GM21825 (cell line): ENCODE measurements around the gene TNMD.
"Not testable (repeated sequence)": the region's sequence is repeated elsewhere in the genome, so short reads cannot be mapped to it uniquely, and the experiment has no call there.

ENCODE experiments used
- ATAC-seq: cut with Tn5 transposase; IDR thresholded peaks from one replicate; pipeline ENCODE4 v1.9.1; 2021; ENCODE audit warnings: mild to moderate bottlenecking, moderate library complexity; ENCODE audit not compliant: unreplicated experiment

The TNMD gene

DNA sequence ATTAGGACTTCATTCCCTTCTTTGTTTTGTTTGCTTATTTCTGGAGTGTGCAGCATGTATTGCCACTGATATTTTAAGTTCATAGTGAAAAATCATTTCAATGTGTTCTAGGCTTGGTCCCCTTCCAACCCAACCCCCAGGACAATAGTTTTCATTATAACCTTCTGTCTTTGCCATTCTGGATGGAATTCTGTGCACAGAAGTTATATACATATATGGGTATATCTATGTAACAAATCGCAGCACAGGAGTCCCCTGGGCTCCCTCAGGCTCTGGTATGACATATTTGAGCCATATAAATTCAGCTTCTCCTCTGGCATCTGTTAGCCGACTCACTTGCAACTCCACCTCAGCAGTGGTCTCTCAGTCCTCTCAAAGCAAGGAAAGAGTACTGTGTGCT is at the start of gene TNMD:
Gene TNMD, plus strand, starts transcription at position 326 of the 400 bp plus-strand sequence. CDS start 83 bp downstream, outside the sequence.
- ATAC-seq: no peak

DNA sequence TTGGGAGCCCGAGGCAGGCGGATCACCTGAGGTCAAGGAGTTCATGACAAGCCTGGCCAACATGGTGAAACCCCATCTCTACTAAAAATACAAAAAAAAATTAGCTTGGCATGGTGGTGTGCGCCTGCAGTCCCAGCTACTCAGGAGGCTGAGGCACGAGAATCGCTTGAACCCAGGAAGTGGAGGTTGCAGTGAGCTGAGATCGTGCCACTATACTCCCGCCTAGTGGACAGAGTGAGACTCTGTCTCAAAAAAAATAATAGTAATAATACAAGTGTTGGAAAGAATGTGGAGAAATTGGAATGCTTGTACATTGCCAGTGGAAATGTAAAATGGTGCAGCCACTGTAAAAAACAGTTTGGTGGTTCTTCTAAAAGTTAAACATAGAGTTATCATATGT is 19.2 kb upstream of the TNMD start:
- not testable (repeated sequence) for ATAC-seq

DNA sequence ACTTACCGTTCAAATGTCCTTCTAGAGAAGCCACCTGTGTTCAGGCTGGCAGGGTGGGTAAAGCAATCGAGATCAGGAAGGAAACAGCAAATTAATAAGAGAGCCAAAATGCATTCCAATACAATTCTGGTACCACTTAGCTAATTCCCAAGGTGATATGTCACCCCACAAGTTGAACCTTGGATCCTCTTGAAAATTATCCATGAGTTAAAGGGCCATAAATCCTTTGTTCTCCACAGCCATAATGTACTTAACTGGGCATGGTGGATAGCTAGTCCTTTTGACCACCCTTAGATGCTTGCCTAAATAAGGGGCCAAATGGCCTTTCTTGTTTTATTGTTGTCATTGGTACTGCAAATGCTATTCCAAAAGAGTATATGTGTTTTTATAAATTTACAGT is 2.0 kb downstream of the TNMD start:
- no peak for ATAC-seq

DNA sequence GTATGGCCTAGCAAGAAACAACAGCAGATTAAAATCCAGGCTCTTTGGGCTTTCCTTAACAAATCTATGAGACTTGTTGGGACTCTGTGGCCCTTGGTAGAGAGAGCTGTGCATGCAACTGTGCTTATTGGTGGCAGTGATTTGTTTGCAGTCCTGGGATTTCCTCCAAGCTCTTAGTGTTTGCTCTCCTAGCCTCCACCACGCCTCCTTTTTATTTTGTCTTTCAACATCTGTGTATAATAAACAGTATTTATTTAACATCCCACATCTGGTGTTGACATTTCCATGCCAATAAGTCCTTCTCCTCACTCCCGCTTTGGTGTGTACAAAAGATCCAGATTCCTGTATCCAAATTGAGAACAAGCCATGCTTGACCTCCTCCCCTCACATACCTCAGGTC is 3.1 kb downstream of the TNMD start:
- ATAC-seq: no peak

DNA sequence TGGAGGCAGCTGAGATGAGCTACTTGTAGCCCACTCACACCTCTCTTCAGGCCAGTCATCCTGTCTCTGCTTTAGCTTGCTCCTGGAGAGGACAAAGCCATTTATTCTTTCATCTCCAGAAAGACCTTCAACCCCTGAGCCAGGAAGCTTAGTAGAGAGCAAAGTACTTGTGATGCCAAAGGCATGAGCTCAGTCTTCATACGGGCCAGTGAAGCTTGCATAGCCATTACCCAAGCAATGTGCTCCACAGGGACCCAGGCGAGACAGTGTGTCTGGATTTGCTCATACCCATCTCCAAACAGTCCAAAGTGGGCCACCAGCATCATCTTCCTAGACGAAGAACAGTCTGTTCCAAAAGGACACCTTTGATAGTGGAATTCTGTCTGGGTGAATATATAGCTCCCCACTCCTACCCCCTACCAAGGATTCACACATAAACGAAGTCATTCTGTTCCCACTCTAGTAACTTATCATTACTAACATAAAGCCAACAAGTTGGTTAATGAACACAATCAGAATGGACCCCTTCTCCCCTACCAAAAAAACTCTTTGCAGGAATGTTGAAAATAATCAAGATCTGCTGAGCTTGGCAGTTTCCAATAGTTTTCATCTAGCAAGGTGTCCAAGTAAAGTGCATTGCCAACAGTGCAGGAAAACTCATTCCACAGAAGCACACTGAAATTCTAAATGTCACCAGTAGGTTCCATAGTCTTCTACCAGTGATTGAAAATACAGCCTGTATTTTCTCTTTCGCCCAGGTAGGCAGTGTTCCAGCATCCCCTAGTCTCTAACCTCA is 6.7 kb downstream of the TNMD start:
- no peak for ATAC-seq

DNA sequence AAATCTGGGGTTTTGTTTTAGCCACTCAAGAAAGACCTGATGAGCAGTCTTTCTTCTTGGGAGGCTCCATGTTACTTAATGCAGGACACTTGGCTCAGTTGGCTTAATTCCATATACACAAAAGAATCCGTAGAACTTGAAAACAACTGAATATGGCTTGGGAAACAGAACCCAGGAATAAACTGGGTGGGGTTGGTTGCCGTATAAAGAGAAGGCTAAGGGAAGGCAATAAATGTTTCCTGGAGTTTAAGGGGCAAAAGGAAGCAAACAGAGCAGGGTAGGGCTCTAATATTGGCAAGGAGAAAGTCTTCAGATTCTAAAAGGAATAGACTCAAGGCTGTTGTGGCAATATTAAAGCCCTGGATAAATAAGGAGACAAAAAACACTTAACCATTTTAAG is 8.4 kb downstream of the TNMD start:
- no peak for ATAC-seq

DNA sequence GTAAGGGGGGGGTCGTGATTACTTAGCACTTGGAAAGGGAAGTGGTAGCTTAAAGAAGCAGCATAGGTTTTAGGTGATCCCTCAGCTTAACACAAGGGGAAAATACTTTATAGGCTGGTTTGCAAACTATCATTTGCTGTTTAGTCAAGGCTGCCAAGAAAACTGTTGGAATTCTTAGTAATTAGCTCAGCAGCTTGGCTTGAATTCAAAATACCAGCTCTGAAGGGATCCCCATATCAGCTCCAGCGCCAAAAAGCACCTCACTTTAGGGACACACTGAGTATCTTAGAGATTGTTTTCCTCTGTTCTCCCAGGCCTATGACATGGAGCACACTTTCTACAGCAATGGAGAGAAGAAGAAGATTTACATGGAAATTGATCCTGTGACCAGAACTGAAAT is 8.8 kb downstream of the TNMD start:
- ATAC-seq: no peak

DNA sequence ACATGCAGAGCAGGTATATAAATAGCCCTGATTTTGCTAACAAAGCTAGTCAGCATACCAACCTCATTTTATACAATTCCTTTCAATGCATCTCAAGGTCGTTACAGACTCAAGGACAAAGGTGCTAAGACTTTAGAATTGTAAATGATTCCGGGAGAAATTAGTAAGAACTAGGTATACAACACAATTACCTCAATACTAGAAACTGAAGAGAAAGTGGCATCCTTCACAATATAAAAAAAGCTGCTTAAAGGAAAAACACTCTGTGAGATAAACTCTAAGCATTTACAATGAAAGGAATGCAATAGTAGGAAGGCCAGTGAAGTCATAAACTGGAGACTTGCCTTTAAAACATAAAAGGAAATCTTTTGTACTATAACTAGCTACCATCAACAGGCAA is 11.9 kb downstream of the TNMD start:
- ATAC-seq: no peak

DNA sequence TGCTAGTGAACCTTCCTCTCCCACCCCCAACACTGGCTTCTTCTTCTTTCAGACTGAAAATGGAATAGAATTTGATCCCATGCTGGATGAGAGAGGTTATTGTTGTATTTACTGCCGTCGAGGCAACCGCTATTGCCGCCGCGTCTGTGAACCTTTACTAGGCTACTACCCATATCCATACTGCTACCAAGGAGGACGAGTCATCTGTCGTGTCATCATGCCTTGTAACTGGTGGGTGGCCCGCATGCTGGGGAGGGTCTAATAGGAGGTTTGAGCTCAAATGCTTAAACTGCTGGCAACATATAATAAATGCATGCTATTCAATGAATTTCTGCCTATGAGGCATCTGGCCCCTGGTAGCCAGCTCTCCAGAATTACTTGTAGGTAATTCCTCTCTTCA is 14.7 kb downstream of the TNMD start:
- ATAC-seq: no peak

DNA sequence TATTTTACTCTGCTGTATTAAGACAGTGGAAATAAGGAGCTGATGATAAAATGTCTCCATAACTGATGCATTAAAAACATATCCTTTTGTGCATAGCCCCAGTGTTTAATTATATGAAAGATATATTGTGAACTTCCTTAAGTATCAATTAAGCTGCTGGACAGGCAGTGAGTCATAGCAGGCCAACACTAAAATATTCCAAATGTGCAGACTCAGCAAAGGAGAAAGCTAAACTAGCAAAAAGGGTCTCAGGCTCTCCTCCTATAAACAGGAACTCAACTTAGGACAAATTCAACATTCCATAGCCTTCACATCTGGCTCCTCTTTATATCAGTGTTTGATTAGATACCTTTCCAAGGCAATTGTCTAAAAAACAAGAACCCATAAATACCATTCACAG is 15.6 kb downstream of the TNMD start:
- ATAC-seq: no peak

DNA sequence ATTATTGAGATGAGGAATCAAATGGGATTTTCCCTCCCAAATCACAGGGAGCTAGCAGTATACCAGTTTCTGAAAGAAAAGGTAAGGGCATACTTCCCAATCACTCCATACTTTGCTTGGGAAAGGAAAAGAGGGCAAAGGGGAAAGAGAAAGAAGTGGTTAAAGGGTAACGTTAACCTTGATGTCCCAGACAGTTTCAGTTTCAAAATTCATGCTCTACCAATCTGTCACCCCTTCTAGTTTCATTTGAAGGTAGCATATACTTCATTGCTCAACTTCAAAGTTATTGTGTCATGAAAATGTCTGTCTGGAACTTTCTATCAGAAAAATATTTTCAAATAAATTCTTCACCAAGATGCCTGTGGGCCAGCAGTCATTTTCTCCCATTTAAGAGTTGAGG is 16.0 kb downstream of the TNMD start:
- no peak for ATAC-seq

DNA sequence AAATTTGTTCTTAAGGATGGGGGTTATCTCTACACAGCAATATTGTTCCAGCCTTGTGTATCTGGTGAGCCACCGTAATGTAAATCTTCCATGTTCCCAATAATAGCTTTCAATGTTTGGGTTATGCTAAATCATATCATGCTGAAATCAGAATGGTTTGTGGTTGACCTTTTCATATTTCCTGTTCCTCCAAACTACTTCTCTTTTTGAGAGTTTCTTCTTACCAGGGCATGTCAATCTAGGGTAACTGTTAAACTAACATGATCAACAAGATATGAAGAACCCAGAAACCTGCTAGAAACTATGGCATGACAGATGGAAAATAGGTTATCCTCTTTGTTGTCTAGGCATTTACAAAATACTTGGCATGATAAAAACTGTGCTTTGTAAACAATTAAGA is 22.0 kb downstream of the TNMD start:
- no peak for ATAC-seq

DNA sequence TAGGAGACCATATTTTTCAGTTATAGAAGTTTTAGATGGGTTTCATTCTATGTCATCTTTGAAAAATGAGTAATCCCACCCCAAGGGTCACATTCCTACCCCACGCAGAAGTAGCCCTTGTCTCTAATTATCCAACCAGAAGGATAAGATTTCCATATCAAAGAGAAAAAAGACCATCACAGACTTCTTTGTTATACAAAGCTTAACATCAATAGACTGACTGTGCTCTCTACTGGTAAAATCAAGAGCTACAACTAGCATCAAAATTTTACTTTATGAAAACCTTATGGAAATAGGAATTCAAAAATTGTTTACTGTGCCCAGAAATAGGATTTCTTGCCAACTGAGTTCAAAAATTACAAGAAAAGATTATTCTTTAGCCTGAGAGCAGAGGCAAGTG is 24.9 kb downstream of the TNMD start:
- ATAC-seq: no peak

DNA sequence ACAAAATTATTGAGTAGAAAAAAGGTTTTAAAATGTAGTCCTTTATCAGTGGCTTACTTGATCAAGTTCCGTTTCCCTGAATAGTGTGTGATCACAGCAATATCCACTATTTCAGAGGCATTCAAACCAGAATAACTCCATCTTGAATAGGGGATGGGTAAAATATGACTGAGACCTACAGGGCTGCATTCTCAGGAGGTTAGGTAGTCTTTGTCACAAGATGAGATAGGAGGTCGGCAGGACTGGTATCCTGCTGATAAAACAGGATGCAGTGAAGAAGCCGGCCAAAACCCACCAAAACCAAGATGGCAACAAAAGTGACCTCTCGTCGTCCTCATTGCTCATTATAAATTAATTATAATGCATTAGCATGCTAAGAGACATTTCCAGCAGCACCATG is 27.2 kb downstream of the TNMD start:
- ATAC-seq: no peak

DNA sequence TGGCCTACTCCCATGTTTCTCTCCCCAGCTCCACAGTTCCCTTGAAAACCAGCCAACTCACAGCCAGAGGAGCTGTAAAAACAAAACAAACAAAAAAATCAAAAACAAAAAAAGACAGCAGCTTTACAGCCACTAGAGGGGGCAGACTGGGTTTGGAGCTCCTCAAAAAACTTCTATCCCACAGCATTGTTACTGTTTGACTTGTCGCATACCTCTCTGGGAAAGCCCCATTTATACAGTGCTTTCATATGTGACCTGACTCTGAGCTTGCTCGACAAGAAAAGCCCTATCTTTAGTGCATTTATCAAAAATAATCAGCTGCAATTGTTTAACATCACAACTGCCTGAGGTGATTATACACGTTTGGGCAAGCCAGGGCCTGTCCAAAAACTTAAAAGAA is 30.3 kb downstream of the TNMD start:
- ATAC-seq: peak; percentile 100

DNA sequence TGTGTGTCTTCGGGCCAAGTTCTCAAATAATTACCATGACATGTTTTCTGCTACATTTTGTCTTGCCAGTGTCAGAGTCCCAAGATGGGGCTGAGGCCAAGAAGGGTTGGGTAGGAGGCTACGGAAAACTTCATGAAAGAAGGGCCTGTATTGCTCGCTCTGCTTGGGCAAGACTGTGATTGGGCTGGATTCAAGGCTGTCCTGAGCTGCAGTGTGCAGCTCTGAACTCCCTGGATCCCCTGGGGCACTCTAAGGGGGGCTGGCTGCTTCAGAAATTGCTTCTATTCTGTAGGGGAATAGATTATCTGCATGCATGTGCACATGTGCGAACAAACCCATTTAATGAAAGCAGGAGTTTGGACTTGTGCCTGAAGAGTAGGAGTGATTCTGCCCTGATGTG is 38.3 kb downstream of the TNMD start:
- ATAC-seq: no peak

DNA sequence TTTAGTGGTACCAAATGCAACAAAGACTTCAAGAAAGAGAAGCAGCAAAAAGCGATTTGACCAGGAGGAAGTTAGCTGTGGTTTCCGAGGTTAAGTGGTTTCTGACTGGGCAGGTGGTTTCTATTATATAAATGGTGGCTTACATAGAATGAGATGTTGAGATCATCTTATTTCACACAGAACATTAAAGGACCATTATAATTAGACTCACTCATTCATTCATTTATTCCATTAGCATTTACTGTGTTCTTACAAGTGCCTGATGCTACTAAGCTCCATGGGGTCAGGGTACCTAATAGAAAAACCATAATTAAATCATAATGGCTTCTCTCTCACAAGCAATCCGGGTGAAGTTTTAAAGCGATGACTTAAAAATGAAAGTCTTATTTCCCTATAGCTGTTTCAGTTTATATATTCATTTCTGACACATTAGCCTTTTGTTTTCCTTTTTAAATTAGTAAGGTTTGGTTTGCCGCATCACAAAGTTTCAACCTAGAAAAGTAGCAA is 41.3 kb downstream of the TNMD start:
- ATAC-seq: peak; percentile 94

DNA sequence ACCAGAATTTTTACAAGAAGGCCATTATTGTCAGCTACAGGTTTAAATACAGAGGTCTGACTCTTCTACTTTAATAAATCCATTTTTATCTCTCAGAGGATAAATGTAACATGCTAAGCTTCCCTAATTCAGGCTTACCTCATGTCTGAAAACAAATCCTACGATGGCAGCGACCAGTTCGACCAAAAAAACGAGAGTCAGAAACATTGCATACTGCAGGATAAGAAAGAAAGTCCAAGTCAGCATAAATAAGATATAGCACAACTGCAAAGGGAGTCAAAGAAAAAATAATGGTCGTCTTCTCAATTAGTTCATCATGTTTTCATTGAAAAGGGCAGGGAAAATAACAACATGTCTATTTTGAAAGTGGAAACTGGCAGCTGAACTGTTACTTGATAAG is 50.3 kb downstream of the TNMD start:
- ATAC-seq: no peak

DNA sequence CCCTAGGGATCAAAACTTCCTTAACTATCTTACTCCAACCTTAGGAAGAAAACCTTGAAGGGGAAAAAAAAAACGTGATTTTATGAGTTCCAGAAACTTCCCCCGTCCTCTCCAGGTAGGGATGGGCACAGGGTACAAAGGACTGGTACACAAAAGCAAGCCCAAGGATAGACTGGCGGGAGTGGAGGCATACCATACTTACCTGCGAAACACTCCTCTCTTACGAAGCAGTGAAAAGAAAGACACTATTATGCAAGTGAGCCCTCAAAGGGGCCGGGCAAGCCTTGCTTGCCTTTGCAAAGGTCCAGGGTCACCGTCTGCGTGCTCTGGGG is 51.2 kb downstream of the TNMD start:
- no peak for ATAC-seq

DNA sequence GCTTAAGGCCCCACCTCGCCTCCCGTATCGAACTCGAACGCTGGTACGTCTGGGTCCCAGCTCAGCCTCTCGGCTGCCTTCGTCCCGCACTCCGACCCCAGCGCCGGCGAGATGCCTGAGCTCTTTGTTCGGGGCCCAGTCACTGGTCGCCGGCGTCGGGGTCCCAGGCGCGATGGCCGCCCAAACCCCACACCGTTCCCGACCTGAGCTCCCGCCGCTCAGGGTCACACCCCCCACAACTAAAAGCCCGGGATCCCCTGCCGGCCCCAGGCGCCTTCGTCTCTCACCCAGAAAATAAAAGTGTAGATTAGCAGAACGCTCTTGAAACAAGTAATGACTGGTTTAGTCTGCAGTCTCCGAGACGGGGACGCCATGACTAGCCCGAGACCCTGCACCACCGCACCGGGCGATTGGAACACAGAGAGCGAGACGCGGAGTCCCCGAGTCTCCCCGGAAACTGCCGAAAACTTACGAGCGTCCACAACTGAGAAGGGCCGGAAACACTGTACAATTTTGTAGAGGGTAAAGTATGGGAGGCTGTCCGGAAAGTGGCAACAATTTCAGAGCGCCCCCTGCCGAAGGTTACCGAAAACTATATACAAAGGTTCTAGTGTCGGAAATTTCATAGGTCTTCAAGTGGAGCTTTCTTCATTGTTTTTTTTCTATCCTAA is 51.7 kb downstream of the TNMD start, which contains the start of gene TSPAN6:
Gene TSPAN6, minus strand, starts transcription at position 486 of the 671 bp plus-strand sequence. Its CDS starts 112 bp downstream, at position 374.
- peak; percentile 99 for ATAC-seq

DNA sequence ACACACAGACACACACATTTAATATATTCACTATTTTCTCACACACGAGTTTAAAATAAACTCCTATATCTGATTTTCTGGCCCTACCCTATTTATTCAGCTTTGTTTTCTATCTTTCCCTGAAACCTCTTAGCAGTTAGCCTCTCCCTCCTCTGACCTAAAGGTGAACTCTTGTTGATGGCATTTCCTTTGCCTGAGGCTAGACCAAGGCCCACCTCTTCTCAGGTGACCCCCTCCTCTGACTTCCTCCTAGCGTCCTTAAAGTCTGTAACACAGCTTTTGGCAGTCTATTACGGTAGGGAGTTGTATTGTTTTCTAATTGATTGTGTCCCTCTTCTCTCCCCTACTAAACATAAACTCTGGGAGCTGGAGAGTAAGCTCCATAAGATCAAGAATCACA is 57.6 kb downstream of the TNMD start:
- ATAC-seq: no peak

DNA sequence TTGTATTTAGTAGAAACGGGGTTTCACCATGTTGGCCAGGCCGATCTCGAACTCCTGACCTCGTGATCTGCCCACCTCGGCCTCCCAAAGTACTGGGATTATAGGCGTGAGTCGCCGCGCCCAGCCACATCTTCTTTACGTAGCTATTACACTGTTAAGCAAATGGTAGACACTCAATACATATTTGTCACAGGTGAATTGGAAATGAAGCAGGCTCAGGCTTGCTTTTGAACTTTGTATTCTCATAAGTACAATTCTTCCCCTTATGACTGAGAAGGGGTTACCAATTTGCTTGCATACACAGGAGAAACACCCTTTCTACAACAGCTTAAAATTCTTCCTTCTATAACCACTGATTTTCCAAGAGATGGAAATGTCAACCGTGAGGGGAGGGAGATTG is 58.5 kb downstream of the TNMD start:
- no peak for ATAC-seq
